HG03432 (cell line): ENCODE measurements around the gene FN1.

Source experiments
- ATAC-seq: cut with Tn5 transposase; IDR thresholded peaks from one replicate; pipeline ENCODE4 v1.9.1; 2021; ENCODE audit warnings: mild to moderate bottlenecking, moderate library complexity; ENCODE audit not compliant: unreplicated experiment

Gene FN1

GRCh38 chr2:215390550-215390913 is 45.3 kb downstream of the FN1 start:
- ATAC-seq: no peak

DNA sequence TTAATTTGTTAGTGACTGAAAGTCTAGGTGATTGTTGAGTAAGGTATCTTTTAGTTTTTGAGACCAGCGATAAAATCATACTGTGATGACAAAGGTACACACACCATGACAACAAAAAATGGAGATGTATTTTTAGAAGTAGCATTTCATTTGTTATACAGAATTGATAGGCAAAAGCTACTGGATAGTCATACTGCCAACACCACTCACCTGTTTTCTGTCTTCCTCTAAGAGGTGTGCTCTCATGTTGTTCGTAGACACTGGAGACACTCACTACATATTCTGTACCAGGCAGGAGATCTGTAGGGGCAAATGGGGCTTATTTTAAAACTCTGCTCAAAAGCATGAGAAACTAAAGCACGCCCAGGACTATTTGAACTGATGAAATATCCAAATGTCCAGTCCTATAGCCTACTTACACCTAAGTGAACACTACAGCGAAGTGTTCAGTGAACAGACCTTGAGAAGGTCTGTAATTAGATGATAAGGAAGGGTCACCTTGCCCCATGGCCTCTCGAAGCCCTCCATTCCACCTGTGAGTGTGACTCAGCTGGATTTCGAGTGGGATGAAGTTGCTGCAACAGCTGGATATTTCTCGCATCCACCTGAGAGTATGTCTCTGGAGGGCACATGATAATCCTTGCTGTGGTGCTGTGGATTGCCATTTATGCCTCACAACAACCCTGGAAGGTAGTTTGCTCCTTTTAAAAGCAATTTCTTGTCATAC is 47.7 kb downstream of the FN1 start:
- no peak for ATAC-seq

DNA sequence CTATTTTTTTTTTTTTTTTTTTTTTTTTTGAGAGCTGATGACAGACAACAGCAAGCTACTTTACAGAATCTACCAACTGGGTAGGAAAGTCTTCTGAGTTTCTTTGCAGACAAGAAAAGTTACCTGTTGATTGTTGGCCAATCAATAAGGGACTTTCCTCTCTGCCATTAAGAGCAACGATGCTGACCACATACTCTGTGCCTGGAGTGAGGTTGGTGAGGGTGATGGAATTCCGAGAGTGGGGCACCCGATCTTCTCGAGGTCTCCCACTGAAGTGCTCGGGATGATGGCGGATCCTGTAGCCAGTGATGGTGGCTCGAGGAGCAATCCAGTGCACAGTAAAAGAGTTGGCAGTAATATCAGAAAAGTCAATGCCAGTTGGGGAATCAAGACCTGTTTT is 49.3 kb downstream of the FN1 start:
- no peak for ATAC-seq

DNA sequence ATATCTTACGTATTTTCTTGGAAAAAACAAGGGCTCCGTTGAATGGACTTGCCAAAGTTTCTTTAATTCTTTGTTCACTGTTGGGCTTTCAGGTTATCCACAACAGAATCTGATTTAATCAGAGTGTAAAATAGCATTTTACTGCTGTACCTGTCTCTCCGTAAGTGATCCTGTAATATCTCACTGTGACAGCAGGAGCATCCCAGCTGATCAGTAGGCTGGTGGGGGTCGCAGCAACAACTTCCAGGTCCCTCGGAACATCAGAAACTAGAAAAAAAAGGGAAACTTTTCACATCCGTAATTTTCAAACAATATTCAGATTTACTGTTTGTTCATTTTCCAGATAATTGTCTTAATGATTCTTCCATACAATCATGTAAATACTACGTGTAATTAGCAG is 51.2 kb downstream of the FN1 start:
- ATAC-seq: no peak

- no peak for ATAC-seq
These were observed 52.1 kb downstream of the FN1 start for GRCh38 chr2:215383652-215384279.

DNA sequence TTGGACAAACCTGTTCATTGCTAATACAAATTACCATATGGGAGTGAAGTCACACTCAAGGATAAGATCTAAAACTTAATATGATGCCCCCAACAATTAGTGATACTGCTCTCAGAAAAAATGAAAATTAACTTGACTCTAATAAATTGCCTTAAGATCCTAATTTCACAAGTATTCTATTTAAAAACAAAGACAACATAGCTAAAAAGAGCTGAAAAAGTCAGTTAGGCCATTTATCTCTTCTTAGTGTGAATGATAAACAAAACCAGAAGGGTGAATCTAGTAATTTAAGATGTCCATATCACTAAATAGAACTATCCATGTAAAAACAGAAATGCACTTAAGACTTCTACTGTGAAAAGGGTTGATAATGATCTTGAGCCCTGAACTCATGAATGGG is 53.4 kb downstream of the FN1 start:
- no peak for ATAC-seq

DNA sequence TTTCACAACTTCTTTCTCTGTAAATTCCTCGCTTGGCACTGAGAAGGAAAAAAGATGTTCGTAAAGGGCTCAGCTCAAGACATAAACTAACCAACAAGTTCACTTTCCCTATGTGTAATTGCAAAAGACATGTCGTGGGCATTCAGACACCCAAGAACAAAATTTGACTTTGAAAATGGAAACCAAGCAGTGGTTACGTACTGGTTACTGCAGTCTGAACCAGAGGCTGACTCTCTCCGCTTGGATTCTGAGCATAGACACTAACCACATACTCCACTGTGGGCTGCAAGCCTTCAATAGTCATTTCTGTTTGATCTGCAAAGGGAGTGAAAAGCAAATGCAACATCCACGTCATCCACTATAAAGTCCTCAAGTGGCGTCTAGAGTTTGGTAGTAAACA is 53.9 kb downstream of the FN1 start:
- ATAC-seq: no peak

GRCh38 chr2:215380699-215381098 is 55.2 kb downstream of the FN1 start:
- no peak for ATAC-seq

DNA sequence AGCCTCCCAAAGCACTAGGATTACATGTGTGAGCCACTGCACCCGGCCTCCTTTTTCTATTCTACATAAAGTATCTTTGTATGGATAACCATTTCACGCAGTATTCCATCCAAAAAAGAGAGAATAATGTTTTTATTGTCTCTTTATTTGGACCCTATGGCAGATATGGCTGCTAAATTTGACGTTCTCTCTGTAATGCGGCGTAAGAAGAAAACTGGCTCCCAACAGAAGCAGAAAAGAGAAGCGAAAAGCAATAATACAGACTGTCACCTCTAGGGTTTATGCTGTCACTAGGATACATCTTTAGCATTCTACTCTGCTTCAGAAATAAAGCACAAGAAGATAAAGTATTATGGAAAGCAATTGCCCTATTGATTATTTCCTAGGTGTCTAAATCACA is 55.9 kb downstream of the FN1 start:
- no peak for ATAC-seq

DNA sequence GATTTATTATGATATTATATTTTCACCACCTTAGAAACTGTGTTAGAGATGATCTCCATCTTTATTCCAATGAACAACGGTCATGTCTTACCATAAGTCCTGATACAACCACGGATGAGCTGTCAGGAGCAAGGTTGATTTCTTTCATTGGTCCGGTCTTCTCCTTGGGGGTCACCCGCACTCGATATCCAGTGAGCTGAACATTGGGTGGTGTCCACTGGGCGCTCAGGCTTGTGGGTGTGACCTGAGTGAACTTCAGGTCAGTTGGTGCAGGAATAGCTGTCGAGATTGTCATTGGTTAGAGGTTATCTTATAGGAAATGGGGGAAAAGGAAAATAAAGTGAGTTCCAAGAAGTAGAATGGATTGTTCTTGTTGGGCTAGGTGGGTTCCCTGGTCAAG is 56.8 kb downstream of the FN1 start:
- ATAC-seq: no peak

GRCh38 chr2:215378045-215378444 is 57.8 kb downstream of the FN1 start:
- no peak for ATAC-seq

DNA sequence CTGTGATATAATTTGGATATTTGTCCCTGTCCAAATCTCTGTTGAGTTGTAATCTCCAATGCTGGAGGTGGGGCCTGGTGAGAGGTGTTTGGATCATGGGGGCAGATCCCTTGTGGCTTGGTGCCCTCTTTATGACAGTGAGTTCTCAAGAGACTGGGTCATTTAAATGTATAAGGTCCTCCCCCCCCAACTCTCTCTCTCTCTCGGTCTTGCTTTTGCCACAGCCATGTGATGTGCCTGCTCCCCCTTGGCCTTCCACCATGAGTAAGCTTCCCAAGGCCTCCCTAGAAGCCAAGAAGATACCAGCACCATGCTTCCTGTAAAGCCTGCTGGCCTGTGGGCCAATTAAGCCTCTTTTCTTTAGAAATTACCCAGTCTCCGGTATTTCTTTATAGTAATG is 58.6 kb downstream of the FN1 start:
- no peak for ATAC-seq

DNA sequence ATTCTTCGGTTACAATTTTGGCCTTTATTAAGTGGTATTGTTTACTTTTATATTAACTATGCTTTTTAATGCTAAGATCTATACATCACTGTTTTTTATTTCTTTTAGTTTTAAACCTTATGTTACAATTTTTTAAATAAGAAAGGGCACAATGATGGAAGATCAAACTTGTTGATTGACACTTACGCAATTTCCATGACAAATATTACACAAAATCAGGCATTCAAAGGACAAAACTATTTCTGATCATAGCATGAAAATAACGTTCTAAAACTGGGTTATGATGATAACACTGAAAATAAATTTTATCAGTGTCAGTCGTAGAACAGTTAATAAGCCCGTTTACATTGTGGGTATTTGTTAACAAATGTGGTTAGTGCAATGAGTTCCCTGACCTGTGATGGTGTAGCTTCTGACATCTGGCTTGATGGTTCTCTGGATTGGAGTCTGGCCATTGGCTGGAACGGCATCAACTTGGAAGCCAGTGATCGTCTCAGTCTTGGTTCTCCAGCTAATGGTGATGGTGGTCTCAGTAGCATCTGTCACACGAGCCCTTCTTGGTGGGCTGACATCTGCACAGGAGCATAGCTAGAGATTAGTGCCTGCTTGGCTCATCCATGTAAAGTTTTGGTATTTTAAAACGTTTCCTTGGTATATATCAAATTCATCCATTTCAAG is 59.6 kb downstream of the FN1 start:
- no peak for ATAC-seq

DNA sequence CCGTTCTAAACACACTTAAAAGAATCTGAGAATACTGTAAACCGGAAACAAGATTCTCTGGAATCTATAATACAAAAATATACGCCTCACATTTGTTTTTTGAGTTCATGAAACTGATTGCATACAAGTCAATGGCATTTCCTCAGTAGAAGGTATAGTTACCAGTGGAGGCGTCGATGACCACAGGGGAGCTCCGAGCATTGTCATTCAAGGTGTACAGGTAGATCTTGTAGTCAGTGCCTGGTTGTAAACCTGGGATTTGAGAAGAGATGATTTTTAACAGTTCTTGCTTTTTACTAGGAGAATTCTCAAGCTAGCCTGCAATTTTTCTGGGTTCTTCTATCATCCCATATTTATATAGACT is 60.4 kb downstream of the FN1 start:
- ATAC-seq: no peak

GRCh38 chr2:215374642-215375466 is 61.0 kb downstream of the FN1 start:
- ATAC-seq: no peak

DNA sequence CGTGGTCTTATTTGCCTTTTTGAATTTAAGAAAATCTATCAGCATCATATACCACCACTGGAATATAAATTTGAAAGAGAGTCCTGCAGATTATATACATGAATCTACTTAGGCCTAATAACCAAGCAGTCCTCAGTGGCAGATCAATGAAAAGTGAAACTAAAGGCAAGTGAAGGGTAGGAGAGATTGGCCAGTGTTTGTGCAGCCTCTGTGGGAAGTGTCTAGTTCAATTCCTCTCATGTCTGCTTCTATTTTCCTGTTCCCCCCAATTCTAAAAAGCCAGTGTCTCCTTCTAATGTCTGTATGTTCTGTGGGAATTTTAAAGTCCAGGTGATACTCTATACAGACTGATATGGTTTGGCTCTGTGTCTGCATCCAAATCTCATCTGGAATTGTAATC is 61.9 kb downstream of the FN1 start:
- ATAC-seq: no peak

GRCh38 chr2:215372968-215373649 is 62.8 kb downstream of the FN1 start:
- ATAC-seq: no peak

DNA sequence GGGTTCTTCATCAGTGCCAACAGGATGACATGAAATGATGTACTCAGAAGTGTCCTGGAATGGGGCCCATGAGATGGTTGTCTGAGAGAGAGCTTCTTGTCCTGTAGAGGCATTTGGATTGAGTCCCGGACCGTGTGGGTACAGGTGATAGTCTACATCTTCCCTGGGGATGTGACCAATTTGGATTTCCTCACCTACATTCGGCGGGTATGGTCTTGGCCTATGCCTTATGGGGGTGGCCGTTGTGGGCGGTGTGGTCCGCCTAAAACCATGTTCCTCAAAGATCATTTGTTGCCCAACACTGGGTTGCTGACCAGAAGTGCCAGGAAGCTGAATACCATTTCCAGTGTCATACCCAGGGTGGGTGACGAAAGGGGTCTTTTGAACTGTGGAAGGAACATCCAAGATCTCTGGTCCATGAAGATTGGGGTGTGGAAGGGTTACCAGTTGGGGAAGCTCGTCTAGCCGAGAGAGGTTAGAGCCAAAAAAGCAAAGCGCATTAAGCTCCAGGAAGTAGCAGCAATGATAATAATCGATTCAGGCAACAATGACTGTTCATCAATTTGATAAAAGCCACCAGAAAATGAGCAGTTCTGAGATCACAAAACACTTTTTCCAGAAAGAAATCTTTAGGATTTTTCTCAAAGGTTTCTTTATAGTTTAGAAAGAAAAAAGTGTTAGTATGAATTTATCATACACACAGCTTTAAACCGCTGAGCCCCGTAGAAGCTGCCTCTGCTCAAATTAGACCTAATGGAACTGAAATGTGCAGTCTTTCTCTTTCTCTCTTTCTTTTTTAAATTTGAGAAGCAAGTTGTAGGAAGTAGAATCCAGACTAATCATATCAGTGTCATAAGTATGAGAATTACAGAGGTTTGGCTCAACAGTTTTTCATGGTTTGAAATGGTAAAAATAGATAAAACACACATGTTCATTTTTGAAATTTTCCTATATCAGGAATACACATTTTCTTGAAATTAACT is 63.7 kb downstream of the FN1 start:
- no peak for ATAC-seq

- ATAC-seq: no peak
These were observed 65.5 kb downstream of the FN1 start for GRCh38 chr2:215370112-215370965.
